DOHH2 (cell line): ENCODE measurements around the gene NAT9.

Experiments used
- H3F3A ChIP-seq: fragments of 200-600 bp; sonication (generic), shearing (Covaris generic); 2 replicates; pipeline ENCODE4 v1.6.0; 2016; ENCODE audit warnings: antibody characterized with exemption, mild to moderate bottlenecking; ENCODE audit not compliant: control insufficient read depth, insufficient read depth
- H3K27ac ChIP-seq: fragments of 200-600 bp; sonication (generic); 2 replicates; pipeline ENCODE4 v1.5.1; 2014; ENCODE audit warnings: low read depth, mild to moderate bottlenecking, low read length, moderate library complexity
- H3K27me3 ChIP-seq: fragments of 200-600 bp; sonication (generic); 2 replicates; pipeline ENCODE4 v1.6.1; 2014; ENCODE audit warnings: mild to moderate bottlenecking, low read length, mixed read lengths; ENCODE audit not compliant: control insufficient read depth
- H3K36me3 ChIP-seq: fragments of 200-600 bp; sonication (generic); 2 replicates; pipeline ENCODE4 v1.6.1; 2014; ENCODE audit warnings: mild to moderate bottlenecking, low read length, moderate library complexity, mixed read lengths; ENCODE audit not compliant: control insufficient read depth
- H3K4me1 ChIP-seq: fragments of 200-600 bp; sonication (generic); 2 replicates; pipeline ENCODE4 v1.6.1; 2014; ENCODE audit warnings: mild to moderate bottlenecking, low read length, mixed read lengths; ENCODE audit not compliant: control insufficient read depth
- H3K4me2 ChIP-seq: fragments of 200-600 bp; sonication (generic); 2 replicates; pipeline ENCODE4 v1.6.0; 2014; ENCODE audit warnings: mild to moderate bottlenecking, low read length, moderate library complexity
- H3K4me3 ChIP-seq: fragments of 200-600 bp; sonication (generic); 2 replicates; pipeline ENCODE4 v1.5.1; 2014; ENCODE audit warnings: mild to moderate bottlenecking, low read length, mixed read lengths
- H3K79me2 ChIP-seq: fragments of 200-600 bp; sonication (generic); 2 replicates; pipeline ENCODE4 v1.6.1; 2014; ENCODE audit warnings: mild to moderate bottlenecking, low read length, mixed read lengths; ENCODE audit not compliant: control insufficient read depth
- H3K9me2 ChIP-seq: fragments of 200-600 bp; sonication (generic); replicated peaks from 2 replicates; pipeline ENCODE4 v1.6.1; 2014; ENCODE audit warnings: mild to moderate bottlenecking, low read length, mixed read lengths; ENCODE audit not compliant: control insufficient read depth
- H3K9me3 ChIP-seq: fragments of 200-600 bp; sonication (generic); 2 replicates; pipeline ENCODE4 v1.6.1; 2014; ENCODE audit warnings: antibody characterized with exemption, low read length, mixed read lengths; ENCODE audit not compliant: control insufficient read depth, insufficient read depth
- H4K20me1 ChIP-seq: fragments of 200-600 bp; sonication (generic); 2 replicates; pipeline ENCODE4 v1.6.0; 2014; ENCODE audit warnings: low read depth, mild to moderate bottlenecking, antibody characterized with exemption, low read length, moderate library complexity; ENCODE audit not compliant: control insufficient read depth, insufficient read depth
- CTCF ChIP-seq: fragments of 200-600 bp; sonication (generic); IDR thresholded peaks from one replicate; pipeline ENCODE4 v1.5.1; 2014; ENCODE audit warnings: antibody characterized with exemption, mild to moderate bottlenecking, low read depth, low read length; ENCODE audit not compliant: poor library complexity, severe bottlenecking
- EZH2phosphoT487 ChIP-seq: fragments of 200-600 bp; sonication (generic); IDR thresholded peaks from 2 replicates; pipeline ENCODE4 v1.6.1; 2017; ENCODE audit warnings: borderline replicate concordance, mild to moderate bottlenecking, antibody characterized with exemption, low read length, moderate library complexity, mixed read lengths

NAT9 gene

GRCh38 chr17:74746922-74747321 is 29.2 kb downstream of the NAT9 start:
- no peaks in the 10 kb centered on the region for H3K27me3 ChIP-seq
- H3K79me2 ChIP-seq, result peaks cover 33% of the 10 kb centered on the region
- H3K9me3 ChIP-seq, result no peaks in the 10 kb centered on the region
- H3K4me3 ChIP-seq, result no peak overlapping the region
- peaks cover 5% of the 10 kb centered on the region for H3F3A ChIP-seq
- H3K4me1 ChIP-seq, result peaks cover 52% of the 10 kb centered on the region
- H3K36me3 ChIP-seq, result peaks cover 6% of the 10 kb centered on the region
- no peaks in the 10 kb centered on the region for H3K9me2 ChIP-seq
- no peak overlapping the region for H3K4me2 ChIP-seq
- TF ChIP-seq EZH2phosphoT487 (no peak), CTCF (no peak)
- no peak overlapping the region for H3K27ac ChIP-seq
- peaks cover 17% of the 10 kb centered on the region for H4K20me1 ChIP-seq

GRCh38 chr17:74746376-74746775 is 29.8 kb downstream of the NAT9 start:
- Histone ChIP-seq H4K20me1 (peaks cover 17% of the 10 kb centered on the region), H3F3A (peaks cover 11% of the 10 kb centered on the region), H3K9me3 (no peaks in the 10 kb centered on the region), H3K36me3 (peaks cover 5% of the 10 kb centered on the region), H3K79me2 (peaks cover 28% of the 10 kb centered on the region), H3K27me3 (no peaks in the 10 kb centered on the region), H3K4me1 (peaks cover 57% of the 10 kb centered on the region), H3K9me2 (no peaks in the 10 kb centered on the region), H3K4me2 (no peak overlapping the region), H3K4me3 (no peak overlapping the region), H3K27ac (no peak overlapping the region)
- TF ChIP-seq CTCF (no peak), EZH2phosphoT487 (no peak)

DNA sequence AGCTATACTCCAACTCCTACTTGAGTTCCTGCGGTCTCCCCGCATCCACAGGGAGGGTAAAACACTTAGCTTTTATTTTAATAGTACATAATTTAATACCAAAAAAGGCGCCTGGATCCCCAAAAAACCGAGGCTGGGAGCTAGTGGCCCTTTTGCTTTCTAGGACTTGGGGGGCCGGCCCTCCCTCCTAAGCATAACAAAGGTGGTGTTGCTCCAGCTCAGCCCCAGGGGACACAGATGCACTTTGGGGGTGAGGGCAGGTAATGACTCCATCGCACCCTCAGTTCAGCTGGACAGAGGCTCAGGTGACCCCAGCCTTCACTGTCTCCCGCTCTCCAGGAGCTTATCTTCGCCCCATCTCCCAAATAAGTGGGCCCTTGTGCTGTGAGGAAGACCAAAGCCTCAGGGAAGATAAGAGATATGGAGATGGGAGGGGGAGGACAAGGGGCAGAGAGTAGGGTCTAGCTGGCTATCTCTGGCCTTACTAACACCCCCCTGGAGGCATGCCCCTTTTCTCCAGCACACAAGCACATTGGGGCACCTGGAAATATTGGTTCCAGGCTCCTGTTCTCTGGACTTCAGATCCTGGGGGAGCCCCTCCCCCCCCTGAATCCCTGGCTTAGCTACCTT is 30.5 kb downstream of the NAT9 start:
- peaks cover 10% of the 10 kb centered on the region for H4K20me1 ChIP-seq
- no peaks in the 10 kb centered on the region for H3K27me3 ChIP-seq
- no peak overlapping the region for H3K4me3 ChIP-seq
- TF ChIP-seq EZH2phosphoT487 (no peak), CTCF (no peak)
- H3K4me1 ChIP-seq, result peaks cover 57% of the 10 kb centered on the region
- peaks cover 21% of the 10 kb centered on the region for H3K79me2 ChIP-seq
- no peak overlapping the region for H3K27ac ChIP-seq
- H3F3A ChIP-seq, result peaks cover 11% of the 10 kb centered on the region
- H3K4me2 ChIP-seq, result no peak overlapping the region
- no peaks in the 10 kb centered on the region for H3K9me3 ChIP-seq
- peaks cover 3% of the 10 kb centered on the region; the same call in 1 of the 2 replicates for H3K36me3 ChIP-seq
- H3K9me2 ChIP-seq, result no peaks in the 10 kb centered on the region
